Activated B cell treated with CpG ODN at 0.5 μM for 24 hours (primary cell): Measurements from ENCODE around the gene PIH1D1. TPM values are rescaled to one million over a fixed set of nuclear protein-coding genes. Genes with fewer than 3 reads are reported as not detected.
A peak's percentile ranks its signal among the peaks of the same experiment; 100 is the strongest.

ENCODE experiments used
- ATAC-seq: fragments of 200-7000 bp; cut with Tn5 transposase; one replicate; pipeline ENCODE4 v1.10.0; 2021; ENCODE audit warnings: low read depth, mild to moderate bottlenecking, moderate library complexity
- CTCF ChIA-PET: fragments of 350-600 bp; sonication (Branson Sonifier 250); formaldehyde crosslinking; loops from one replicate; lab custom pipeline; 2021; ENCODE audit warnings: antibody characterized with exemption; lab: Charles Lee
- POLR2A ChIA-PET: fragments of 350-600 bp; sonication (Branson Sonifier 250); formaldehyde crosslinking; loops from one replicate; lab custom pipeline; 2021; ENCODE audit warnings: antibody characterized with exemption; lab: Charles Lee
- DNase-seq: peaks from one replicate; pipeline ENCODE4 v3.0.0; 2022
- H3K27ac Mint-ChIP-seq: one replicate; pipeline ENCODE4 v1.8.0; 2020; ENCODE audit warnings: mixed read lengths
- H3K27me3 Mint-ChIP-seq: one replicate; pipeline ENCODE4 v1.8.0; 2021; ENCODE audit warnings: mixed read lengths
- H3K36me3 Mint-ChIP-seq: one replicate; pipeline ENCODE4 v1.8.0; 2021; ENCODE audit warnings: low read depth, mixed read lengths
- H3K4me1 Mint-ChIP-seq: one replicate; pipeline ENCODE4 v1.8.0; 2021; ENCODE audit warnings: mixed read lengths
- H3K4me3 Mint-ChIP-seq: one replicate; pipeline ENCODE4 v1.8.0; 2020; ENCODE audit warnings: mild to moderate bottlenecking, mixed read lengths
- H3K9me3 Mint-ChIP-seq: one replicate; pipeline ENCODE4 v1.8.0; 2020; ENCODE audit warnings: mixed read lengths
- CTCF ChIP-seq: fragments of 200-600 bp; IDR thresholded peaks from one replicate; pipeline ENCODE4 v1.8.0; 2022; ENCODE audit warnings: antibody characterized with exemption, mild to moderate bottlenecking
- intact Hi-C: fragments of 100-400 bp; cut with micrococcal nuclease; formaldehyde crosslinking; loops from one replicate; pipeline ENCODE4 v1.15.1; 2024
- total RNA-seq: library from RNA; stranded (reverse); gene quantifications from 2 replicates; pipeline ENCODE4 v1.2.3, GENCODE V29; 2022

PIH1D1 gene
- total RNA-seq, 1 donor from 2014 or later, result 110 TPM

- ATAC-seq (no peak), DNase-seq (no peak)
- Mint-ChIP-seq H3K27me3 (peaks cover 74% of the 10 kb centered on the region), H3K4me1 (peaks cover 48% of the 10 kb centered on the region), H3K4me3 (no peak overlapping the region), H3K36me3 (no peaks in the 10 kb centered on the region), H3K27ac (no peak overlapping the region), H3K9me3 (no peaks in the 10 kb centered on the region)
- intact Hi-C loops, result no loop called here
- ChIA-PET POLR2A (interaction anchor here (0.7 to 1.9 kb wide), 2 partner anchors 15 to 22 kb away, joined by 3 to 4 read pairs; no protein-coding TSS in a partner anchor), CTCF (interaction anchor here (1.1 to 1.5 kb wide), 3 partner anchors 39 to 205 kb away, joined by 3 to 5 read pairs (median 4); no protein-coding TSS in a partner anchor)
- TF ChIP-seq CTCF, result no peak
These were observed 20.8 kb downstream of the PIH1D1 start for GRCh38 chr19:49430678-49431329.

- ChIA-PET POLR2A (interaction anchor here (0.8 to 1.9 kb wide), 3 partner anchors 10 to 23 kb away, joined by 3 to 4 read pairs (median 3); partner anchors contain the start of gene ALDH16A1), CTCF (interaction anchor here (1.1 to 1.3 kb wide), 2 partner anchors 129 to 204 kb away, joined by 3 to 5 read pairs; no protein-coding TSS in a partner anchor)
- Mint-ChIP-seq H3K9me3 (no peaks in the 10 kb centered on the region), H3K4me3 (no peak overlapping the region), H3K4me1 (peaks cover 46% of the 10 kb centered on the region), H3K36me3 (no peaks in the 10 kb centered on the region), H3K27me3 (peaks cover 74% of the 10 kb centered on the region), H3K27ac (no peak overlapping the region)
- intact Hi-C loops, result no loop called here
- ATAC-seq (no peak), DNase-seq (no peak)
- no peak for TF ChIP-seq CTCF
These were observed 21.4 kb downstream of the PIH1D1 start for GRCh38 chr19:49430172-49430677.

GRCh38 chr19:49428547-49429451 is 22.8 kb downstream of the PIH1D1 start:
- TF ChIP-seq CTCF, result no peak
- intact Hi-C loops, result loop anchor here (2.0 kb wide), 1 partner anchor 14 kb away; no protein-coding TSS in a partner anchor
- H3K27ac Mint-ChIP-seq, result no peak overlapping the region
- peaks cover 50% of the 10 kb centered on the region for H3K4me1 Mint-ChIP-seq
- no peak for ATAC-seq
- H3K27me3 Mint-ChIP-seq, result peaks cover 73% of the 10 kb centered on the region
- H3K4me3 Mint-ChIP-seq, result peak overlapping the region; percentile 70
- CTCF ChIA-PET, result interaction anchor here (0.7 kb wide), 1 partner anchor 15 kb away, joined by 3 read pairs; no protein-coding TSS in a partner anchor
- H3K9me3 Mint-ChIP-seq, result no peaks in the 10 kb centered on the region
- no peak for DNase-seq
- POLR2A ChIA-PET, result interaction anchor here (0.7 to 1.9 kb wide), 4 partner anchors 20 to 92 kb away, joined by 3 to 12 read pairs (median 5); partner anchors contain the start of gene ALDH16A1
- no peaks in the 10 kb centered on the region for H3K36me3 Mint-ChIP-seq

- intact Hi-C loops, result loop anchor here (2.0 kb wide), 1 partner anchor 15 kb away; no protein-coding TSS in a partner anchor
- peaks cover 51% of the 10 kb centered on the region for H3K4me1 Mint-ChIP-seq
- no peak overlapping the region for H3K27ac Mint-ChIP-seq
- ChIA-PET CTCF (no interaction called here), POLR2A (interaction anchor here (1.7 kb wide), 1 partner anchor 87 kb away, joined by 6 read pairs; no protein-coding TSS in a partner anchor)
- H3K36me3 Mint-ChIP-seq, result no peaks in the 10 kb centered on the region
- TF ChIP-seq CTCF, result no peak
- peak overlapping the region; percentile 70 for H3K4me3 Mint-ChIP-seq
- DNase-seq, result no peak
- no peaks in the 10 kb centered on the region for H3K9me3 Mint-ChIP-seq
- ATAC-seq, result peak; percentile 61
- H3K27me3 Mint-ChIP-seq, result peaks cover 73% of the 10 kb centered on the region
These were observed 23.6 kb downstream of the PIH1D1 start for GRCh38 chr19:49427855-49428546.
